Measurements from ENCODE around the gene OTUD3.

OTUD3 gene

DNA sequence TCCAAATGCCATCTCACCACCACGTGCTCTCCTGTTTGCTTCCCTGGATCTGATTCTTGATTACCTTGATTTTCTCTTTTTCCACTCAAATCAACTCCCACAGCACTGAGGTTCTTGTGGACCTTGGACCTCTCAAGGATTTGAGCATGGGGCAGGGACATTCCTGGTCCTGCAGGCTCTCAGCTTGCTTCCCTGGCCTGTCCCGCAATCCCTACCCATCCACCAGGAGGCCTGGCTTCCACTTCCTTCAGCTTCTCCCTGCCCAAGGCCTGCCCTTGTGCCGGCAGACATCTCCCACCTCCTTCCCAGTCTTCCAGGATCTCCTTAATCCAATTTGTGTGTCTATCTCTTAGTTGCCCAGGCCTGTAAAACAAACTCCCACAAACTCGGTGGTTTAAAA, 75.6 kb downstream of the OTUD3 start:
- no peak for DNase-seq

GRCh38 chr1:19960591-19960990, 78.4 kb downstream of the OTUD3 start:
- no peak for DNase-seq

Measured in CD4-positive, alpha-beta T cell treated with Interferon alpha-2 for 1 hour (primary cell).